ENCODE measurements around the gene JAML.

JAML gene

DNA sequence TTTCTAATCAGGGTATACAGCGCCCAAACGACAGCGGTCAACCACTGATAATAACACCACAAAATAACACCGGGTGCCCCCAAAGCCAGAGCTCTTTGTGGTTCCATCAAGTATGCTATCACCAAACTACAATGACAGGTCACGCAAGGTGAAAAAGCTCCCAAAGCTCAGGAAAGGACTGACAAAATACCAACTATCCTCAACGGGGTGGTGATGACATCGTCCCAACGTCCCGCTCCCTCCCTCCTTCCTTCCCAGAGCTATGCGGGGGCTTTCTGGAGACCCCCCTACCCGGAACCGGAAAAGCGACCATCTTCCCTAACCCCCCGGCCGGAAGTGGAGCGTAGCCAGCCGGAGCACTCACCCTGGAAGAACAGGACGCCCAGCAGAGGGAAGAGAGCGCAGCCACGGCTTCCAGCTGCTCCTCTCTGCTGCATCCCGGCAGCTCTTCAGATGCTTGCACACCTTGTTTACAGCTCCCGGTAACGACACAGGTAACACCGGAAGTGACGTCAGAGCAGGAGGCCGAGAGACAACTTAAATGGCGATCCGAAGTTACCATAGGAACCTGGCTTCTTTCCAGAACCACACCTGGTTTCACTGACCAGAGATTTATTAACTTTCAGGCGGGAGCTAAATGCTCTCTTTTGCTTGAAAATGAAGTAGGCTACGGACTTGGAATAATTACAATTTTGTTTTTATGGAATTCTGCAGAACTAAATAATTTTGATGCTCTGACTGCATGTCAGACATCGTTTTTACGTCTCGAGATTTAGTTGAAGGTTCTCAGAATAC is 27.2 kb upstream of the JAML start, which contains the start of gene MPZL3:
MPZL3 (minus strand) TSS at position 508 of the 795 bp plus-strand sequence; CDS start at position 437, 71 bp downstream.
- H3K4me3 ChIP-seq (ENCODE audit: control insufficient read depth, low read depth, low read length): peak within 1 kb of the TSS; percentile 69
- TF ChIP-seq CTCF (conservative IDR thresholded peaks at IDR 0.05; ENCODE audit: control insufficient read depth, insufficient read depth, low read depth, low read length): no peak
- peak; percentile 53 for DNase-seq (ENCODE audit: low read depth)

- no peak overlapping the region for H3K4me3 ChIP-seq (ENCODE audit: control insufficient read depth, low read depth, low read length)
- no peak for TF ChIP-seq CTCF (conservative IDR thresholded peaks at IDR 0.05; ENCODE audit: control insufficient read depth, insufficient read depth, low read depth, low read length)
- no peak for DNase-seq (ENCODE audit: low read depth)
Measured at GRCh38 chr11:118247041-118247440, 22.2 kb upstream of the JAML start.

GRCh38 chr11:118245936-118246562 is 21.2 kb upstream of the JAML start:
- DNase-seq (ENCODE audit: low read depth): no peak
- no peak for TF ChIP-seq CTCF (conservative IDR thresholded peaks at IDR 0.05; ENCODE audit: control insufficient read depth, insufficient read depth, low read depth, low read length)
- no peak overlapping the region for H3K4me3 ChIP-seq (ENCODE audit: control insufficient read depth, low read depth, low read length)

DNA sequence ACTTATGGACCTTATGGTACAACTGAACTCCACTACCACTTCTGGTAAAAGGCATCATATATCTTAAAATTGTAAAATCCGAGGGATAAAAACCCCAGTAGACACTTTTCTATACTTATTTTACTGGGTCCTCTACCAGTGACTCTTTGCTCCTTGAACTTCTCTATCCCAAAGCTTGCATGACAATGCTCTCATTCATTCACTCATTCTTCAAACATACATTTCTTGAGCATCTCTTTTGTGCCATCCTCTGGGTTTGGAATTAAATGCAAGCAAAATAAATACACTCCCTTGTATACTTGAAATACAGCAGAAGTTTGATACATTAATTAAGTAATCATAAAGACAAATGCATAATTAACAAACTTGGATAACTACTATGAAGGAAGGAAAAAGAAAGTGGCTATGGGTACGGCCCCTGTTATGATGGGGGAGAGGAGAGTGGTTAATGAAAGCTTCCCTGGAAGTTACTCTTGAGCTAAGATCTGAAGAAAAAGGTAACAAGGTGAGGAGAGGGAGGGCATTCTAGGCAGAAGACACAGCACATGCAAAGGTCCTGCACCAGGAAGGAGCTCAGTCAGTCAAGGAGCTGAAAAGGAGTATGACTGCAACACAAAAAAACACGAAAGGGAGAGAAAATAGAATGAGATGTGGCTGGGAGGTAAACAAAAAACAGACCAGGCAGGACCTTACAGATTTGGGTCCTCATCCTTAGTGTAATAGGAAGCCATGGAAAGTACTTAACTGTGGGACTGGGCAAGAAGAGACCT is 19.4 kb upstream of the JAML start:
- H3K4me3 ChIP-seq (ENCODE audit: control insufficient read depth, low read depth, low read length): no peak overlapping the region
- no peak for DNase-seq (ENCODE audit: low read depth)
- no peak for TF ChIP-seq CTCF (conservative IDR thresholded peaks at IDR 0.05; ENCODE audit: control insufficient read depth, insufficient read depth, low read depth, low read length)

GRCh38 chr11:118243161-118243560 is 18.4 kb upstream of the JAML start:
- no peak for DNase-seq (ENCODE audit: low read depth)
- H3K4me3 ChIP-seq (ENCODE audit: control insufficient read depth, low read depth, low read length): no peak overlapping the region
- TF ChIP-seq CTCF (conservative IDR thresholded peaks at IDR 0.05; ENCODE audit: control insufficient read depth, insufficient read depth, low read depth, low read length): no peak

DNA sequence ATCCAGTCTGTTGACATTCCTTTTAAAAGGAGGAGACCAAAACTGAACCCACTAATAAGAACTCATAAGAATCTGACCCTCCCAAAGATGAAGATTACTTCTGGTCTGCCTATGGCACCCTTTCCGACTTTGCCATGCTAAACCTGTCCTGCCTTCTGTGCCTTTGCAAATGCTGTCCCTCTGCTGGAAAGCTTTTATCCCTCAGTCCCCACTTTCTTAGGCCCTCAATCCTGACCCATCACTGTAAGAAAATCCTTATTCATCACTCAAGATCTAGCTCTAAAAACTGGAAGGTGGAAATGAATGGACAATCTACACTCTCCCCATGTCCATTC is 16.9 kb upstream of the JAML start:
- TF ChIP-seq CTCF (conservative IDR thresholded peaks at IDR 0.05; ENCODE audit: control insufficient read depth, insufficient read depth, low read depth, low read length): no peak
- DNase-seq (ENCODE audit: low read depth): no peak
- H3K4me3 ChIP-seq (ENCODE audit: control insufficient read depth, low read depth, low read length): no peak overlapping the region
